Measurements from ENCODE around the gene RAX2.

The RAX2 gene

DNA sequence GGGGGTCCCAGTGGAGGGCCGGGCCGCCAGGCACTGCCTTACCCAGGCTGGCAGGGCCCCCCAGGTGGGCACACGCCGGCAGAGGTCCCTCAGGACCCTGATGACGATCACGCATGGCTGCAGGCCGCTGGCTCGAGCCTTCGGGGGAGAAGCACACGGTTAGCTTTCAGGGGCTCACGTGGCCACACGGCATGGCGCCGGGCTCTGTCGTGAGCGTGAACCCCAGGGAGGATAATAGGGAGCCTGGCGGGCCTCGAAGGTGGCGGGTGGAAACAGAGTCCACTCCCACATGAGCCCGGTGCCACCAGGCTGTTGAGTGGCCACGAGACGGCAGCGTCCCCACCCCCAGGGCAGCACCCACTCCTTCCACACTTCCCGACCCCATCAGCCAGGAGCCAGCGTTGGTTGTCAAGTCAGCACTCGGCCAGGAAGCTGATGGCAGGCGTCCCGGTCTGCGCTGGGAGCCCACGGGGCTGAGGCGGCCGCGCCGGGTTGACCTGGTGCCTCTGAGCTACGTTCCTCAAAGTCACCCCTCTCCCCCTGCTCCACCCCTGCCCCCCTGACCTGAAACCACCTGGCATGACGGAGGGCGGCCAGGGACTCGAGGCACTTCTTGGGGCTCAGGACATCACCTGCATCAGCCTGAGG lies 38.8 kb upstream of the RAX2 start:
- Histone ChIP-seq H3K27ac (ENCODE audit: low read length) (no peak overlapping the region), H3K4me1 (ENCODE audit: control insufficient read depth, insufficient read depth, low read length) (no peaks in the 10 kb centered on the region), H3K9me3 (ENCODE audit: control insufficient read depth, insufficient read depth, low read length) (no peaks in the 10 kb centered on the region), H3K4me3 (ENCODE audit: low read length) (no peak overlapping the region), H3K27me3 (ENCODE audit: control insufficient read depth, insufficient read depth, low read length) (no peaks in the 10 kb centered on the region), H3K36me3 (ENCODE audit: control insufficient read depth, insufficient read depth, low read length) (no peaks in the 10 kb centered on the region)
- no CpG with 5 or more reads among the region's 38 CpGs for WGBS (ENCODE audit: insufficient coverage, insufficient read length)
- DNase-seq (ENCODE audit: low read depth, low spot score) = no peak

DNA sequence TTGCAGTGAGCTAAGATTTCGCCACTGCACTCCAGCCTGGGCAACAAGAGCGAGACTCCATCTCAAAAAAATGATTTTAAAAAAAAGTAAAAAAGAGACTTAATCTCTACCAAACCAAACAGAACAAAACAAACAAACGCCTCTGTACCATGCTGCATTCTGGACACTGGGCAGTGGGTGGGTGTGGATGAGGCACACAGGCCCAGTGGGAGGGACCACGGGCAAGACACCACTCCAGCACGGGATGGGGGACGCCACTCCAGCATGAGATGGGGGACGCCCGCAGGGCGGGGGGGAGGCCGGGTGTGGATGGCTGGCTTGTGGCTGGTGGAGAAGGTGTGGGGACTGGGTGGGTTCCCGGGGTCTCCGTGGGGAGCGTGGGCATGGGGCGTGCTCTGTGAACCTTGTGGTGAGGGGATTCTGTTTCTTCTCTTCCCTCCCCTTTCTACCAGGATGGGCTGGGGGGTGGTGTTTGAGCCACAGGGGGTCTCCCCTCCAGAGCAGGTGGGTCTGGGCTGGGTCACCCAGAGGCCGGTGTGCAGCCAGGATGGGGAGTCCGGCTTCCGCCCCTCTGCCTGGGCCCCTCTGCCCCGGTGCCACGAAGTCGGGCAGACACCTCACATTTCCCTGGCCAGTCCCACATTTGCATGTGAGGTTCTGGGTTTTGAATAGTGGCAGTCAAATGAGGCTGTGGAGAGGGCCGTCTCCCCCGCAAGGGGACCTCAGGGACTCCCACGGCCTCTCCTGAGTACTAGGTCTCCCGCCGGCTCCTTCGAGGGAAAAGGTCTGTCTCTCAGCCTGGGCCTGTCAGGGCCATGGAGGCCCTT lies 38.1 kb upstream of the RAX2 start:
- Histone ChIP-seq H3K9me3 (ENCODE audit: control insufficient read depth, insufficient read depth, low read length) (no peaks in the 10 kb centered on the region), H3K4me3 (ENCODE audit: low read length) (no peak overlapping the region), H3K36me3 (ENCODE audit: control insufficient read depth, insufficient read depth, low read length) (no peaks in the 10 kb centered on the region), H3K27me3 (ENCODE audit: control insufficient read depth, insufficient read depth, low read length) (no peaks in the 10 kb centered on the region), H3K4me1 (ENCODE audit: control insufficient read depth, insufficient read depth, low read length) (no peaks in the 10 kb centered on the region), H3K27ac (ENCODE audit: low read length) (no peak overlapping the region)
- no CpG with 5 or more reads among the region's 26 CpGs for WGBS (ENCODE audit: insufficient coverage, insufficient read length)
- DNase-seq (ENCODE audit: low read depth, low spot score) = no peak

DNA sequence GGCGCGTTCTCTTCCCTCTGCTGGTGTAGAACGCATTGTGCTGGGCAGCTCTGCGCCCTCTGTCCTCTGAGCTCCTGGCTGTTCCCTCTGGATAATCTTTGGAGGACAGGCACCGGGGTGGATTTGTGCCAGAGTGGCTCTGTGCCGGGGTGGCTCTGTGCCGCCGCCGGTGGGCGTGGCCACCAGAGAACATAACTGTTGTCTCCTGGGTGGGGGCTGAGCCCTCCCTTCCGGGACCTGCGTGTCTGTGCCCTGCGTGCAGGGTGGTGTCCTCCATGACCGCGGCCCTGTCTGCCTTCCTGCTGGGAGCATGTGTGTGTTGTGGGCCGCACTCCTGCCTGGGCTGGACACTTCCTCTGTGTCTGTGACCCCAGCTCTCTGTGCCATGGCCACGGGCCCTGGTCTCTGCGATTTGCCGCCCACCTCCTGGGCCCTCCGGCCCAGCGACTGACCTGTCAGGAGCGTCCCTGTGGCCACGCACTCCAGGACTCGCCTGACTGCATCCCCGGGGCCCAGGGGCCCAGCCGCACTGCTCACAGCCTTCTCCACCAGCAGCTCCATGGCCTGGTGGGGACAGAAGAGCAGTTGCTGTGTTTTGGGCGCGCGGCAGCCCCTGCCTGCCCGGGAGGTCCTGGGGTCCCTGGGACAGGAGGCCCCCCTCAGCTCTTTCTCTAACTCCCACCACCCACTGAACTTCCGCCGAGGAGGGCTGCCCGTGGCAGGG lies 36.6 kb upstream of the RAX2 start:
- Histone ChIP-seq H3K27me3 (ENCODE audit: control insufficient read depth, insufficient read depth, low read length) (no peaks in the 10 kb centered on the region), H3K9me3 (ENCODE audit: control insufficient read depth, insufficient read depth, low read length) (no peaks in the 10 kb centered on the region), H3K4me3 (ENCODE audit: low read length) (no peak overlapping the region), H3K36me3 (ENCODE audit: control insufficient read depth, insufficient read depth, low read length) (no peaks in the 10 kb centered on the region), H3K4me1 (ENCODE audit: control insufficient read depth, insufficient read depth, low read length) (no peaks in the 10 kb centered on the region), H3K27ac (ENCODE audit: low read length) (no peak overlapping the region)
- WGBS (ENCODE audit: insufficient coverage, insufficient read length) = no CpG with 5 or more reads among the region's 33 CpGs
- DNase-seq (ENCODE audit: low read depth, low spot score) = no peak

DNA sequence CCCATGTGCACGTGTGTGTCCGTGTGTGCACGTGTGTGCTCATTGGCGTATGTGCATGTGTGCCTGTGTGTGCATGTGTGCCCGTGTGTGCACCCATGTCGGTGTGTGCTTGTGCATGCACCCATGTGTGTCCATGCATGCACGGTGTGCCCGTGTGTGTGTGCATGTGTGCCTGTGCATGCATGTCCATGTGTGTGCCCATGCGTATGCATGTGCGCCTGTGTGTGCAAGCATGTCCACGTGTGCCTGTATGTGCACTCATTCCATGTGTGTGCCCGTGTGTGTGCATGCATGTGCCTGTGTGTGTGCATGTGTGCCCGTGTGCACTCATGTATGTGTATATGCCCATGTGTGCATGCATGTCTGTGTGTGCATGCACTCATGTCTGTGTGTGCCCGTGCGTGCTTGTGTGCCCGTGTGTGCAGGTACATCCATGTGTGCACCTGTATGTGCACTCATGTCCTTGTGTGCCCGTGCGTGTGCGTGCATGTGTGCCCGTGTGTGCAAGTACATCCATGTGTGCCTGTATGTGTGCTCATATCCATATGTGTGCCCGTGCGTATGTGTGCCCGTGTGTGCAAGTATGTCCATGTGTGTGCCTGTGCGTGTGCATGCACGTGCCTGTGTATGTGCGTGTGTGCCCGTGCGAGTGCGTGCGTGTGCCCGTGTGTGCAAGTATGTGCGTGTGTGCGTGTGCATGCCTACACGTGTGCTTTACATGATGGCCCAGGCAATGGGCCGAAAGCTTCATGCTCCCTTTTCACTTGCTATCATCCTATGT lies 35.7 kb upstream of the RAX2 start:
- Histone ChIP-seq H3K36me3 (ENCODE audit: control insufficient read depth, insufficient read depth, low read length) (no peaks in the 10 kb centered on the region), H3K27ac (ENCODE audit: low read length) (no peak overlapping the region), H3K9me3 (ENCODE audit: control insufficient read depth, insufficient read depth, low read length) (no peaks in the 10 kb centered on the region), H3K27me3 (ENCODE audit: control insufficient read depth, insufficient read depth, low read length) (no peaks in the 10 kb centered on the region), H3K4me1 (ENCODE audit: control insufficient read depth, insufficient read depth, low read length) (no peaks in the 10 kb centered on the region), H3K4me3 (ENCODE audit: low read length) (no peak overlapping the region)
- WGBS (ENCODE audit: insufficient coverage, insufficient read length) = no CpG with 5 or more reads among the region's 35 CpGs
- DNase-seq (ENCODE audit: low read depth, low spot score) = no peak

DNA sequence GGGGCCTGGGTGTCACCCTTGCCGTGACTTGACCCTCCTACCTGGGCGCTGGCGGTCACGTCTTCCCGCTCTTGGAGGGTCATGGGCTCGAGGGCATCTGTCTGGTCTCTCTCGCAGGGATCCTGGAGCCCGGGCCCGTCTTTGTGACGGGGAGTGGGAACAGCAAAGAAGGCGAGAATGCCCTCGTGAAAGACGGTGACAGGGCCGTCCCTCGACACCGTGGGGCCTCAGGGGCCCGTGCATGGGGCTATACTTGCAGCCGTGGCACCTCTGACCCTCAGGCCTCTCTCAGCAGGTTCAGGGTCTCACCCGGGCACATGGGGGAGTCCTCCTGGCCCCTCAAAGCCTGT lies 35.1 kb upstream of the RAX2 start:
- no peaks in the 10 kb centered on the region for H3K9me3 ChIP-seq (ENCODE audit: control insufficient read depth, insufficient read depth, low read length)
- no peak overlapping the region for H3K27ac ChIP-seq (ENCODE audit: low read length)
- H3K4me3 ChIP-seq (ENCODE audit: low read length) = no peak overlapping the region
- whole genome bisulfite sequencing (ENCODE audit: insufficient coverage, insufficient read length) = no CpG with 5 or more reads among the region's 19 CpGs
- no peaks in the 10 kb centered on the region for H3K4me1 ChIP-seq (ENCODE audit: control insufficient read depth, insufficient read depth, low read length)
- DNase-seq (ENCODE audit: low read depth, low spot score) = no peak
- H3K27me3 ChIP-seq (ENCODE audit: control insufficient read depth, insufficient read depth, low read length) = no peaks in the 10 kb centered on the region
- no peaks in the 10 kb centered on the region for H3K36me3 ChIP-seq (ENCODE audit: control insufficient read depth, insufficient read depth, low read length)

DNA sequence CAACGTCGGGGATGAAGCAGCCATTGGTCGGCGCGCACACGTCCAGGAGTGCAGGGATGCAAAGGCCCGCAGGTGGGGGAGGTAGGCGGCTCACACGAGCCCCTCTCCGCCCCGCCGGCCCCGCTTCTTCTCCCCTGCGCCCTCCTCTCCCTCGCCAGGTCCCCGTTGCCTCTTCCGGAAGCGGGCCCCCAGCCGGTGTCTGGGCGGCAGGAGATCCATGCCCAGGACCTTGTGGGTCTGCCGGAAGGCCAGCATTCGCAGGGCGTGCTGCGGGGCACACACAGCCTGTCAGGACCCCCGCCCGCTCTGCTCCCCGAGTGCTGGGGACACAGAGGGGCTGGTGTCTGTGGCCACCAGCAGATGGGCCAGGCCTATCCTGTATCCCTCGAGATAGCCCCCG lies 33.8 kb upstream of the RAX2 start:
- no peaks in the 10 kb centered on the region for H3K36me3 ChIP-seq (ENCODE audit: control insufficient read depth, insufficient read depth, low read length)
- H3K9me3 ChIP-seq (ENCODE audit: control insufficient read depth, insufficient read depth, low read length) = no peaks in the 10 kb centered on the region
- H3K4me1 ChIP-seq (ENCODE audit: control insufficient read depth, insufficient read depth, low read length) = no peaks in the 10 kb centered on the region
- WGBS (ENCODE audit: insufficient coverage, insufficient read length) = no CpG with 5 or more reads among the region's 29 CpGs
- no peak overlapping the region for H3K27ac ChIP-seq (ENCODE audit: low read length)
- no peak overlapping the region for H3K4me3 ChIP-seq (ENCODE audit: low read length)
- DNase-seq (ENCODE audit: low read depth, low spot score) = no peak
- no peaks in the 10 kb centered on the region for H3K27me3 ChIP-seq (ENCODE audit: control insufficient read depth, insufficient read depth, low read length)

DNA sequence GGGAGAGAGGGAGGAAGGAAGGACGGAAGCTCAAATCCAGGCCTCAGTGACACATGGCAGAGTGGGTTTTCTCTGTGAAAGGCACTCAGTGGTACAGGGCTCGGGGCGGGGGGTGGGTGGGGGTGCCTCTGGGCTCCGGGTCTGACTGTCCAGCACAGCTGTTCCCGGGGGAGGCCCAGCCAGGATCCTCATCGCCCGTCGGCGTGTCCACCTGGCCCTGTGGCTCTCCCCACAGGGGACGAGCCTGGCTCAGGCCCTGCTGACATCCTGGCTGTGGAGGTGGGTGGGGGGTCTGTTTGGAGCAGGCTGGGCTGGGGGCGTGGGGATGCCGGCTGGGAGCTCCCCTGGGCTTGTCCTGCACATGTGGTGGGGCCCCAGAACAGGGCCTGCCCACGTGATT lies 32.4 kb upstream of the RAX2 start:
- no peak for DNase-seq (ENCODE audit: low read depth, low spot score)
- no CpG with 5 or more reads among the region's 13 CpGs for WGBS (ENCODE audit: insufficient coverage, insufficient read length)
- Histone ChIP-seq H3K36me3 (ENCODE audit: control insufficient read depth, insufficient read depth, low read length) (no peaks in the 10 kb centered on the region), H3K27me3 (ENCODE audit: control insufficient read depth, insufficient read depth, low read length) (no peaks in the 10 kb centered on the region), H3K27ac (ENCODE audit: low read length) (no peak overlapping the region), H3K4me1 (ENCODE audit: control insufficient read depth, insufficient read depth, low read length) (no peaks in the 10 kb centered on the region), H3K9me3 (ENCODE audit: control insufficient read depth, insufficient read depth, low read length) (no peaks in the 10 kb centered on the region), H3K4me3 (ENCODE audit: low read length) (no peak overlapping the region)

DNA sequence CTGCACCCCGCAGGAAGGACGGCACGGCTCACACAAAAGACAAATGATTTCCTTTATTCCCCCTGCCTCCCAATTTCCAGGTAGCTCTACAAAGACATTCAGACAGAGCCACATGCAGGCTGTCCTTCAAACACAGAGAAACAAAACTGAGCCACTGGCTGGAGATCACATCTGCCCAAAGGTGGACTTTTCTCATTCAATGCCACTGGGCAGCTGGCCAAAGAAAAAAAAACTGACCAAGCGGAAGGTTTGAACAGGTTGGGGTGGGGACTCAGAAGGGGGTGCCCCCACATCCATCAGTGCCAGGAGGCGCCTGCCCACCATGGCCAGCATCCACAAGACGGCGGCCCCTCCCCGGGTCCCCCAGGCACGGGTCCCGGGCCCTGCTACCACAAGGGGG lies 32.0 kb upstream of the RAX2 start:
- H3K4me3 ChIP-seq (ENCODE audit: low read length) = no peak overlapping the region
- no peaks in the 10 kb centered on the region for H3K4me1 ChIP-seq (ENCODE audit: control insufficient read depth, insufficient read depth, low read length)
- H3K9me3 ChIP-seq (ENCODE audit: control insufficient read depth, insufficient read depth, low read length) = no peaks in the 10 kb centered on the region
- H3K27ac ChIP-seq (ENCODE audit: low read length) = no peak overlapping the region
- no peaks in the 10 kb centered on the region for H3K36me3 ChIP-seq (ENCODE audit: control insufficient read depth, insufficient read depth, low read length)
- DNase-seq (ENCODE audit: low read depth, low spot score) = no peak
- no CpG with 5 or more reads among the region's 10 CpGs for WGBS (ENCODE audit: insufficient coverage, insufficient read length)
- no peaks in the 10 kb centered on the region for H3K27me3 ChIP-seq (ENCODE audit: control insufficient read depth, insufficient read depth, low read length)

DNA sequence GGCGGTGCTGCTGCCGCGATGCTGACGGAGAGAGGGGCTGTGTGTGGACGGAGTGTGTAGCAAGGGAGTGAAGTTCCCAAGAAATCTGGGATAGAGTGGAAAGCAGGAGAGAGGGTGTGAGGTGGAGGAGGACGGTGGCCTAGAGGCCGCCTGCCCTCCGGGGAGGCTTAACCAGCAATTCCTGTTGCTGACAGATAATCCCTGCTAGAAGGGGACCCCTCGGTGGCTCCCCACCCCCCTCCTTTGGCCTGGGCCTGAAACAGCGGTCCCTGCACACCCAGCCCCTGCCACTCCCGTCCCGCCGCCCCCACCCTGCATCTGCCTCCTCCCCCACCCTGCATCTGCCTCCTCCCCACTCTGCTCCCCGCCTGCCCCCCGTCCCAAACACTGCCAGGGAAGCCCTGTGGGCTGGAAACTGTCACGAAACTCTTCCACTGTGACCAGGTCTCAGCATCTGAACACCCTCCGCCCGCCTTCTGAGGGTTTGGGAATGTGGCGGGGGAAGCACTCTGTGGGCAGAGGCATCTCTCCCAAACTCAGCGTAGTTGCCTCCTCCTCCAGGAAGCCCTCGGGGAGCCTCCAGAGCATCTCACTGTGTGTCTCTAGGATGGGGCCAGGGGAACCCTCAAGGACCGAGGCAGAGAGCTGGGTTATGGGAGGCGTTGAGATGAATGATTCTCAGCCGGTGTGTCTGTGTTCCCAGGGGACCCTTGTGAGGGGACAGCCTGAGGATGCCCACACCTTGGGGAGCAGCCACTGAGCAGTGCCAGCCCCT lies 31.3 kb upstream of the RAX2 start:
- Histone ChIP-seq H3K4me1 (ENCODE audit: control insufficient read depth, insufficient read depth, low read length) (no peaks in the 10 kb centered on the region), H3K27me3 (ENCODE audit: control insufficient read depth, insufficient read depth, low read length) (no peaks in the 10 kb centered on the region)

More for the DNA sequence above, 31.3 kb upstream of the RAX2 start:
- no CpG with 5 or more reads among the region's 24 CpGs for WGBS (ENCODE audit: insufficient coverage, insufficient read length)
- Histone ChIP-seq H3K9me3 (ENCODE audit: control insufficient read depth, insufficient read depth, low read length) (no peaks in the 10 kb centered on the region), H3K36me3 (ENCODE audit: control insufficient read depth, insufficient read depth, low read length) (no peaks in the 10 kb centered on the region), H3K4me3 (ENCODE audit: low read length) (no peak overlapping the region), H3K27ac (ENCODE audit: low read length) (no peak overlapping the region)
- DNase-seq (ENCODE audit: low read depth, low spot score) = no peak
